HG03439 (cell line): ENCODE data around the gene CXorf66.
"Not testable (repeated sequence)": the region's sequence is repeated elsewhere in the genome, so short reads cannot be mapped to it uniquely, and the experiment has no call there.

Experiments used
- ATAC-seq: cut with Tn5 transposase; IDR thresholded peaks from one replicate; pipeline ENCODE4 v1.9.1; 2021; ENCODE audit warnings: mild to moderate bottlenecking, moderate library complexity; ENCODE audit not compliant: unreplicated experiment

CXorf66 gene

DNA sequence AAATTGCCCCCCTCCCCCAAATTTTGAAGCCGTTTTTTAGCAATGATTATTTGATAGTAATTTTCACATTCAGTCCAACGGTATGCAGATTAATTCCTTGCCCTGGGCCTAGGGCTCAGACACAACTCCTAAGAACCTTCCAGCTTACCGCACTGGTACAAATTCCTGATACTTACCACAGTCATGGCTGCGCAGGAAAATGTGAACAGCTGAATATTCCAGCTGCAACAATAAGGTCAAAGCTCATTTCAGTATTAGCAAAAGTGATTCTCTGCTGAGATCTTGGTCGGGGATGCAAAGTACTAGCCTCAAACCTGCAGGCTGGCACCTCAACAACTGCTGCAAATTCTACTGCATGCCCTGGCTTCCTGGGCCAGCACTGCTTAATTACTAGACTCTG, 35.4 kb downstream of the CXorf66 start:
- ATAC-seq, result no peak

DNA sequence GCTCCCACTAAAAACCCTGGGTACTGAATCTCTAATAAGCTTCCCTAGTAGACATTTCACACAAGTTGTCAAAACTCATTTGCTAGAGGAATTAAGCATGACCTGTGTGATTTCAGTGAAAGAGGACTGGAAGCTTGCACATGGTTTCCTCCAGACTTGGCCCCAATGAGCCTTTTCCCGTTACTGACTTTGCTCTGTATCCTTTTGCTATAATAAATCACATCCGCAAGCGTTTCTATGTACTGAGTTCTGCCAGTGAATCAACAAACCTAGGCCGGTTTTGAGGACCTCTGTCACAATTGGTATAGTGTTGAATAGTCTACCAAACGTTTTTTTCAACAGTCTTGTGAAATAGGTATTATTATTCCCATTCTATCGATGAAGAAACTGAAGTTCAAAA, 40.6 kb downstream of the CXorf66 start:
- ATAC-seq, result no peak

DNA sequence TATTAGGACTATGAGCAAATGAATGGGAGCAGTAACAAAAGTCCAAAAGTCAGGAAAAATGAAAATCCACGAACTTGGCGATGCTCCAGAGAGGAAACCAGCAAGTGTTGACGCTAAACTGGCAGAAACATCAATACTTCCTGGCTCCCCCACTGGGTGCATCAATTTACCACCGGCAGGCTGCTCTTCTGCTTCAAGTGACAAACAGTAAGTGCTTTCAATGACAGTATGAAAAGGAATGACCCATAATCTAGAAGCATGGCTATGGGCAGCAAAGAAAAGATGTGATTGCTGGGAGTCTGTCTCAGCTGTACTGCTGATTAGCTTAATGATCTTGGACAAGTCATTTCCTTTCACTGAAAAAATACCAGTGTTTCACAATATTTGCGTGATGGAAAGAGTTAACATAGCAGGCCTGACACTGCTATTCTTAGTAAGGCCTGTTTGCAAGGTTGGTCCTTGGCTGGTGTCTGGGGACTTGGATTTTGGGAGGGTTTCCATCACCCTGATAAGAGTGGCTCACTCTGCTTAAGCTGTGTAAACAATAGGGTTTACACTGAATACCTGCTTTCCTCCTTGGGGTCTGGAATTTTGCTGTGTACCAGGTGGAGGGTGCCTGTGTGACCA, 41.1 kb downstream of the CXorf66 start:
- no peak for ATAC-seq

DNA sequence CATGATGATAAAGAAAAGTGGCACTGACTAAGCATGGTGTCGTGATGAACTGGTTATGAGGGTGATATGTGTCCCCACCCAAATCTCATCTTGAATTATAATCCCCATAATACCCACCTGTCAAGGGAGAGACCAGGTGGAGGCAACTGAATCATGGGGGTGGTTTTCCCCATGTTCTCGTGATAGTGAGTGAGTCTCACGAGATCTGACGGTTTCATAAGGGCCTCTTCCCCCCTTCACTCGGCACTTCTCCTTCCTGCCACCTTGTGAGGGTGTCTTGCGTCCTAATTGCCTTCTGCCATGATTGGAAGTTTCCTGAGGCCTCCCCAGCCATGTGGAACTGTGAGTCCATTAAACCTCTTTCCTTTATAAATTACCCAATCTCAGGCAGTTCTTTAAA, 44.2 kb downstream of the CXorf66 start:
- ATAC-seq, result not testable (repeated sequence)

DNA sequence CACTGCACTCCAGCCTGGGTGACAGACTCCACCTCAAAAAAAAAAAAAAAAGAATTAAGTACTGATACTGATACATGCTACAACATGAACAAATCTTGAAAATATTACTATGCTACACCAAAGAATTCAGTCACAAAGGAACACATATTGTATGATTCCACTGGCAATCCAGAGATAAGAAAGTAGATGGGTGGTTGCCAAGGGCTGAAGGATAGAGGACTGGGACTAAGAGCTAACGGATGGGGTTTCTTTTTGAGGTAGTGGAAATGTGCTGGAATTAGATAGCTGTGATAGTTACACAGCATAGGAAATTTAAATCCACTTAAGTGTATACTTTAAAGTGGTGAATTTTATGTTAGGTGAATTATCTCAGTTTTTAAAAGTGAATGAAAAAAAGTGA, 45.0 kb downstream of the CXorf66 start:
- no peak for ATAC-seq

DNA sequence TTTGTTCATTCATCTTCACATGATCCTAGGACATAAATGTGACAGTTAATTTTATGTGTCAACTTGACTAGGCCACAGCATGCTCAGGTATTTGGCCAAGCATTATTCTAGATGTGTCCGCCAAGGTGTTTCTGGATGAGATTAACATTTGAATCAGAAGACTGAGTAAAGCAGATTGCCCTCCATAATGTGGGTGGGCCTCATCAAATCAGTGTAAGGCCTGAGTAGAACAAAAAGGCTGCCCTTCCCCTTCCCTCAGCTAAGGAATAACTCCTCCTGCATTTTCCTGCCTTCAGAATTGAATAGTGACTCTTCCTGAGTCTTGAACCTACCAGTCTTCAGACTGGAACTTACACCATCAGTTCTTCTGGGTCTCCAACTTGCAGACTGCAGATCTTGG, 50.9 kb downstream of the CXorf66 start:
- ATAC-seq, result no peak

DNA sequence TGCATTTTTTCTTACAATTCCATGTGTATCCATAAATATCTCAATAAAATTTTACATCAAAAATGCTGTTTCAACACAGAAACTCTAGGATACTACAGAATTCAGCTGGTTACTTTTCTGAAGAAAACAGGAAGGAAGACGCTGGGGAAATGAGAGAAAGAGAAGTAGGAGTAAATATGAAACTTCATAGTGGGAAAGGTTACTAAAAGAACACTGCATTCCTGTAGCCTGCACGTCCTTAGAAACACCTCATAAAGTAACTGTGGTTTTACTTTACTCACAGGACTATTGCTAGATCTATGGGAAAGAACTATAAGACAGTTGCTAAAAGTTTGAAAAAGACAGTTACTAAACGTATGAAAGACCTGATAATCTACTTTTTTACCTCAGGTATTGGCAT, 55.6 kb downstream of the CXorf66 start:
- no peak for ATAC-seq

DNA sequence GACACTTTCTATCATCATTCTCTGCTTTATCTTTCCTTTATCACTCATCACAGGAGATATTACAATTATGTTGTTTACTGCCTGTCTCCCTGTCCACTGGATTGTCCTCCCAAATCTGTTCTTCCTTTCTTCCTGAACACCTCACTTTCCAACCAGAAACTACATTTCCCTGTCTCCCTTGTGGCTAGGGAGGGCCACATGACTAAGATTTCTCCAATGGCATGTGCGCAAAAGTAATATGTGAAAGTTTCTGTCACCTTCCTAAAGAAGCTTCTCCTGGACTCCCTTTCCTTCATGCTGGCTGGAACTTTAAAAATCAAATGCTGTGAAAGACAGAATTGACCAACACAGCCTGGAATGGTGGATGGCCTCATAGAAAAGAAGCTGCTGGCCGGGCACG, 58.2 kb downstream of the CXorf66 start:
- ATAC-seq, result no peak

DNA sequence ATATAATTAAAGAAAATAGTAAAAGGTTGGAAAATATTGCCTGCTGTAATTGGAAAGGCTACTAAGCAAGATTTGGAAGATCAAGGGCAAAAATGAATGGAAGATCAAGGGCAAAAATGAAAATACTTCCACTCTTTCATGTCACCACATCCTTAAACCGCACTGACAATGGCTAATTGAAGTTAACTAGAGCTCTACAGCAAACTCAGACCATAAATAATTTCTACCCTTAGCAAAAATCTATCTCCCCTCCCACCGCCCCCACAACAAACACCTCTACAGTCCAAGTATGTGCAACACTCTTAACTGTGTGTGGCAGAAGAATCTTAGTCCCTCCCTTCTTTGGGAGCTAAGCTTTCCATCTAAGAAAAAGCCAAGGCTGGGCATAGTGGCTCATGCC, 59.6 kb downstream of the CXorf66 start:
- ATAC-seq, result no peak
